Measurements from ENCODE around the gene CFAP100. TPM values are rescaled to one million over a fixed set of nuclear protein-coding genes. Genes with fewer than 3 reads are reported as not detected.

CFAP100 gene
- total RNA-seq, 2 experiments from 2014 or later = not detected

- Mint-ChIP-seq H3K4me1 (peaks cover 7% of the 10 kb centered on the region), H3K27me3 (no peaks in the 10 kb centered on the region), H3K36me3 (ENCODE audit: low read depth) (no peaks in the 10 kb centered on the region), H3K9me3 (no peaks in the 10 kb centered on the region), H3K4me3 (no peak overlapping the region), H3K27ac (no peak overlapping the region)
- DNase-seq = no peak
- ChIA-PET CTCF (no interaction called here), POLR2A (no interaction called here)
Observed at GRCh38 chr3:126480861-126481260, 86.2 kb downstream of the CFAP100 start.

GRCh38 chr3:126481808-126482502 lies 87.2 kb downstream of the CFAP100 start:
- Mint-ChIP-seq H3K4me3 (no peak overlapping the region), H3K27me3 (no peaks in the 10 kb centered on the region), H3K4me1 (peaks cover 11% of the 10 kb centered on the region), H3K27ac (no peak overlapping the region), H3K36me3 (ENCODE audit: low read depth) (no peaks in the 10 kb centered on the region), H3K9me3 (no peaks in the 10 kb centered on the region)
- no peak for DNase-seq
- ChIA-PET POLR2A (no interaction called here), CTCF (no interaction called here)

GRCh38 chr3:126482503-126483255 lies 88.0 kb downstream of the CFAP100 start:
- H3K9me3 Mint-ChIP-seq = no peaks in the 10 kb centered on the region
- no peak overlapping the region for H3K27ac Mint-ChIP-seq
- no peak for DNase-seq
- POLR2A ChIA-PET = no interaction called here
- H3K4me1 Mint-ChIP-seq = peaks cover 13% of the 10 kb centered on the region
- CTCF ChIA-PET = no interaction called here
- no peak overlapping the region for H3K4me3 Mint-ChIP-seq
- H3K36me3 Mint-ChIP-seq (ENCODE audit: low read depth) = no peaks in the 10 kb centered on the region
- H3K27me3 Mint-ChIP-seq = no peaks in the 10 kb centered on the region

GRCh38 chr3:126483321-126483761 lies 88.6 kb downstream of the CFAP100 start:
- CTCF ChIA-PET = no interaction called here

GRCh38 chr3:126484148-126484547 lies 89.4 kb downstream of the CFAP100 start:
- H3K27ac Mint-ChIP-seq = no peak overlapping the region
- POLR2A ChIA-PET = no interaction called here
- H3K4me3 Mint-ChIP-seq = no peak overlapping the region

More at GRCh38 chr3:126483321-126483761, 88.6 kb downstream of the CFAP100 start:
- POLR2A ChIA-PET = no interaction called here
- H3K27ac Mint-ChIP-seq = no peak overlapping the region
- no peaks in the 10 kb centered on the region for H3K36me3 Mint-ChIP-seq (ENCODE audit: low read depth)
- no peak for DNase-seq
- no peaks in the 10 kb centered on the region for H3K9me3 Mint-ChIP-seq
- H3K27me3 Mint-ChIP-seq = no peaks in the 10 kb centered on the region
- H3K4me1 Mint-ChIP-seq = peaks cover 13% of the 10 kb centered on the region
- no peak overlapping the region for H3K4me3 Mint-ChIP-seq

GRCh38 chr3:126484662-126485061 lies 90.0 kb downstream of the CFAP100 start:
- Mint-ChIP-seq H3K4me3 (no peak overlapping the region), H3K27ac (no peak overlapping the region), H3K36me3 (ENCODE audit: low read depth) (no peaks in the 10 kb centered on the region), H3K9me3 (no peaks in the 10 kb centered on the region), H3K4me1 (peaks cover 13% of the 10 kb centered on the region), H3K27me3 (no peaks in the 10 kb centered on the region)
- ChIA-PET POLR2A (no interaction called here), CTCF (no interaction called here)
- no peak for DNase-seq

More at GRCh38 chr3:126484148-126484547, 89.4 kb downstream of the CFAP100 start:
- H3K9me3 Mint-ChIP-seq = no peaks in the 10 kb centered on the region
- DNase-seq = no peak
- no peaks in the 10 kb centered on the region for H3K36me3 Mint-ChIP-seq (ENCODE audit: low read depth)
- CTCF ChIA-PET = no interaction called here
- no peaks in the 10 kb centered on the region for H3K27me3 Mint-ChIP-seq
- peaks cover 13% of the 10 kb centered on the region for H3K4me1 Mint-ChIP-seq

GRCh38 chr3:126485176-126485897 lies 90.6 kb downstream of the CFAP100 start:
- H3K27ac Mint-ChIP-seq = no peak overlapping the region

GRCh38 chr3:126485956-126486355 lies 91.2 kb downstream of the CFAP100 start:
- DNase-seq = no peak
- POLR2A ChIA-PET = no interaction called here
- Mint-ChIP-seq H3K36me3 (ENCODE audit: low read depth) (no peaks in the 10 kb centered on the region), H3K27ac (no peak overlapping the region), H3K4me3 (no peak overlapping the region), H3K4me1 (peaks cover 13% of the 10 kb centered on the region), H3K9me3 (no peaks in the 10 kb centered on the region), H3K27me3 (no peaks in the 10 kb centered on the region)
- CTCF ChIA-PET = no interaction called here

More at GRCh38 chr3:126485176-126485897, 90.6 kb downstream of the CFAP100 start:
- no peaks in the 10 kb centered on the region for H3K36me3 Mint-ChIP-seq (ENCODE audit: low read depth)
- DNase-seq = no peak
- ChIA-PET POLR2A (no interaction called here), CTCF (no interaction called here)
- peaks cover 13% of the 10 kb centered on the region for H3K4me1 Mint-ChIP-seq
- H3K4me3 Mint-ChIP-seq = no peak overlapping the region
- H3K9me3 Mint-ChIP-seq = no peaks in the 10 kb centered on the region
- H3K27me3 Mint-ChIP-seq = no peaks in the 10 kb centered on the region

Other genes with a start within 250 kb of the CFAP100 start
- gene ALDH1L1, start 214.3 kb upstream of the CFAP100 start, total RNA-seq = not detected
- not detected for gene KLF15, start 37.5 kb upstream of the CFAP100 start, total RNA-seq
- gene ZXDC, start 81.0 kb downstream of the CFAP100 start, total RNA-seq = 10 to 100 TPM; 23.8 to 23.9 TPM
- not detected for gene UROC1, start 122.9 kb downstream of the CFAP100 start, total RNA-seq
- gene CHST13, start 129.2 kb downstream of the CFAP100 start, total RNA-seq = not detected
- gene C3orf22, start 164.0 kb downstream of the CFAP100 start, total RNA-seq = not detected